HL-60/S4 (cell line): Measurements from ENCODE around the gene DCAF8L2.
"Not testable (repeated sequence)": the region's sequence is repeated elsewhere in the genome, so short reads cannot be mapped to it uniquely, and the experiment has no call there.

Source experiments
- in situ Hi-C: fragments of 300-500 bp; cut with MboI; formaldehyde crosslinking; loops from 2 replicates; pipeline ENCODE4 v1.14.3; 2022; ENCODE audit warnings: low sequenced_read_pairs

Gene DCAF8L2

DNA sequence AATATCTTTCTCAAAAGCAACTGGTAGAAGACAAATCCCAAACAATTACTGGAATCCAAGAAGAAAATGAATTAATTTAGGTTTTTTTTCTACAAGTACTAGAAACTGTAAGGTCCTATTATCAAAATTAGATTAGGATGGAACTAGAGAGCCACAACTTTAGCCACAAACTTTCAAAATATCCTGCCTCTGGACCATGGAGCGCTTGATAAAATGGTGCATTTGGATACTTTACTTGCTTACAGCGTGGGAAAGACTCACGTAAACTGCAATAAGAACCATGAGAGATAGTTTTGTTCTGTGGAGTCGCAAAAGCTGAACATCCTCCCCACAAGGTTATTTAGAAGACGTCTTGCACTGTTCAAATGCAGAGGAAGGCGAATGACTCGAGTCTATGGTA, at the start of gene DCAF8L2:
Gene DCAF8L2 (plus strand): TSS at position 301 of the 400 bp plus-strand sequence. CDS start 156,552 bp downstream, outside the sequence.
- in situ Hi-C loops, result no loop called here

DNA sequence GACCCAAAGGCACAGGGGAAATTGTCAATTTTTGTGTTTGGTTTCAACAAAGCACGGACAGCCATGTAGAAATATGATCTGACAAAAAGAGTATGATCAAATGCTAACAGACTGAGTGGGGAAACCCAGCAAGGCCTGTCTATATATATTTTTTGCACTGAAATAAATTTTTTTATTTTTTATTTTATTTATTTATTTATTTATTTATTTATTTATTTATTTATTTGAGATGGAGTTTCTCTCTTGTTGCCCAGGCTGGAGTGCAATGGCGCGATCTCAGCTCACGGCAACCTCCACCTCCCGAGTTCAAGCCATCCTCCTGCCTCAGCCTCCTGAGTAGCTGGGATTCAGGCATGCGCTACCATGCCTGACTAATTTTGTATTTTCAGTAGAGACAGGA, 49.0 kb upstream of the DCAF8L2 start:
- in situ Hi-C loops, result not testable (repeated sequence)

DNA sequence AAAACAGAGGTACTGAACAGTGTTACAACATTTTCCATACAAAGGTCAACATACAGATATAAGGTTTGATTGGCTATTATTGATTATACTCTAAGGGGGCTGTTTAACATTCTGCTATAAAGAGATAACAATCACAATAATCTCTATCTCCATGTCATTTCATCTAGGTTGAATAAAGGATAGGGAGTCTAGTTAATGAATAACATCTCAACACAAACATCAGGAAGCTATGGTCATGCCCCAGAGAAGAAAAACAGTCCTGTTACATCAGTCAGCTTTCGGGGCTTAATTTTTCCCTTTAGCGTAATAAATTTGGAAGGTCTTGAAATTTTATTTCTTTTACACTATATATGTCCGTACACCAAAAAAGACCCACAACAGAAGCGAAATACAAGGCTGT, 41.5 kb upstream of the DCAF8L2 start:
- in situ Hi-C loops, result no loop called here

DNA sequence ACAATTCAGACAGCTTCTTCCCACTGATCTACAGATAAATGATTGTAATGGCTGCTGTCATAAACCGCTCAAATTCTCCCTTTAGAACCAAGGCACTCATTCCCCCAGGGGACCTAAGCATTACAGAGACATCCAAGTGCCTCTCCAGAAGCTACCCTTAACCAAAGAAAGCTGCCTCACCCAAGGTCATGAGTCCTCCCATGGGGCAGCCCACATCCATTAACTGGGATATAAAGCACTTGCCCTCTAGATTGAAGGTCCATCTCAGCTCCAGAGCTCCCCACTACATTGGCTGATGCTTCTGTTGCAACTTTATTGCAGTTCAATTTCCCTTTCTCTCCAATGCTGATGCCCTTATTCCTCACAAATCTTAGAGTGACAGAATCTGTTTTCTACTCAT, 40.5 kb upstream of the DCAF8L2 start:
- in situ Hi-C loops, result no loop called here

DNA sequence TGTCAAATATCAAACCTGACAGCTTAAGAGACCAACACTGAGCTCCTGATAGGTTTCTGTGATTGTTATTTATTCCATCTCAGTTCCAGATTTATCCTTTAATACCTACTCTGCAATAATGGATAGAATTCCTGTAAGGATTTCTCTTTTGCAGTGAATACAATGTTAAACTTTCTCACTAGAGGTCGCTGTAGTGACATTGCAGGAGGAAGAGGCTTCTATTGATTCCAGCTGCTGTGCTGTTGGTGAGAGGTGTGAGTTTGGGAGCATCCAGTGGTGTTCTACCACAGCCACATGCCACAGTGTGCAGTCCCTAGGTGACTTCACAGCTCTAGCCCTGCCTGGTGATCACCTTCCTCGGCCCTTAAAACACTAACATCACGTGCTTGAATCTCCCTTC, 34.6 kb upstream of the DCAF8L2 start:
- in situ Hi-C loops, result no loop called here

DNA sequence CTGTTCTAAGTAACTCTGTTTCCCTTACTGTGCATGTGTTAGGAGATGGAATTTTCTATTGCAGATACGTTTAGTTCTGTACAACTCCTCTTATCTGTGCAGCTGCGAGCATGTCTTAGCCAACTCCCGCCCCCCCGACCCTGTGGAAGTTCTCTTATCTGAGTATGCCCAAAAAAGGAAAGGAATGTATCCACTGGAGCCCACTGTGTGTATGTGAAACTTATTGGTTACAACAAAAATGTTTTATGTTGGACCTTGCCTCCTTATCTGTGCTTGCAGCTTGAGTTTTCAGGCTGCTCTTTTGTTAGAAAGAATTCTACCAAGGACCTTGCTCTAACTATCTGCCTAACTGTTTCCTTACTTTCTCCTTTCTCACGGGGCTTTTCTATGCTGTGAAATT, 24.2 kb upstream of the DCAF8L2 start:
- in situ Hi-C loops, result no loop called here

DNA sequence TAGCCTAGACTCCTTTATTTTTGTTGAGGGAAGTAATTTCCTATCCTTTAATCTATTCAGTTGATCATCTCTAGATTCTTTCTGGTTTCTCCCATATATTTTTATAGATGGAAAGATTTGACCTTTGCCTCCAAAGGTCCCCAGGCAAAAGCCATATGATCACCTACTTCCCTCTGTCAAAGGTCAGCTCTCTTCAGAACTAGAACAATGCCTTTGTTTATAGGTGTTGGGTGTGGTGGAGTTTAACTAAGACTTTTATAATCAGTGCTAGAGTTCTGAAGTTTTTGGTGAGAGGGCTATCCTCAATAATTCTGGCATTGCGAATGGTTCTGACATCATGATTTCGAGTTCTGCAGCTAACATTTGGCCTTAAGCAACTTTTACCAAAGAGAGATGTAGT, 19.0 kb upstream of the DCAF8L2 start:
- in situ Hi-C loops, result no loop called here

DNA sequence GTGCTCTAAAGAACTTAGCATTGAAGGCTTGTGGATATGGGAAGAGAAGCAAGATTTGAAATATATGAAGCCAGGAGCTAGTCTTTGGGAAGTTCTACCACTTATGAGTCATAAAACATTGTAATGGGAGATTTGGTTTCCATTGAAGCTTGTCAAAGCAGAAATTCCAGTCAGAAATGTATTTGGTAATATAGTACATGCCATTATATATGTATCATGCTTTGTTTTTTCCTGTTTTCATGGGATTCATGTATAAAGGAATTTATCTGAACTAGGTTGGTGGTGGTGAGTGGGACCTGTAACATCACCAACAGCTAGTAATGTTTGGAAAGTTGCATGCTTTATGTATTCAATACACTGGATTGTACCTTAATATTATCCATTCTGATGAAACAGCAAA, 14.6 kb upstream of the DCAF8L2 start:
- in situ Hi-C loops, result no loop called here

DNA sequence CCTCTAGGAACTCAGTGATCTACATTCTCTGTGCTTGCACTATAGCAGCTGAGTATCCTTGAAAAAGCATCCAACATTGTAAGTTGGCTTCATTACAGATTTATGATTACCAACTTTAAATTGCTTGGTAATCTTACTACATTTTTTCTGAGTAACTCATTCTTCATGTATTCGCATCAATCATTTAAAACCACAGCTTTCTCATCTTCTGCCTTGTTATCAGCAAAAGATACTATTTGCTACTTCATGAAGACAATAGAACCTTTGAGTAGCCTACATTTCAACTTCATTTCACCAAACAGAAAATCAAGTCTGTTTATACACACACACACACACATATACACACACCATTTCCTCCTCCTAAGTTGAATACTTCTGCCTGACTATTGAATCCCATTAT, 6.2 kb upstream of the DCAF8L2 start:
- in situ Hi-C loops, result no loop called here

DNA sequence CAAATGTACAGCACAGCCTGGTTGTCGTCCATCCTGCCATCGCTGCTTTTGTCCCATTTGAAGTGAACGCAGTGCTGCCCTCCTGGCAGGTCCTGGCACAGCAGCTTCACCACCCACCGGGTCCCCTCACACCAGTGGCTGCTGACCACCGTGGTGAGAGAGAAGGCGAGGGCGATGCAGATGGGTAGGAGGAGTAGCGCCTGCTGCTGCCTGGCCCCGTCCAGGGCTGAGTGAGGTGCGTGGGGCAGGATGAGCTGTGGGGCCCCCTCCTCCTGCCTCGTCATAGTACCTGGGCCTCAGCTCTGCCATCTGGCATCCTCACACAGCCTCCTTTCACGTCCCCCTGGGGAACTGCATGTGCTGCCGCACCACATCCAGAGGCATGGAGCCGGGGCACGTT, 1.8 kb downstream of the DCAF8L2 start:
- in situ Hi-C loops, result no loop called here

DNA sequence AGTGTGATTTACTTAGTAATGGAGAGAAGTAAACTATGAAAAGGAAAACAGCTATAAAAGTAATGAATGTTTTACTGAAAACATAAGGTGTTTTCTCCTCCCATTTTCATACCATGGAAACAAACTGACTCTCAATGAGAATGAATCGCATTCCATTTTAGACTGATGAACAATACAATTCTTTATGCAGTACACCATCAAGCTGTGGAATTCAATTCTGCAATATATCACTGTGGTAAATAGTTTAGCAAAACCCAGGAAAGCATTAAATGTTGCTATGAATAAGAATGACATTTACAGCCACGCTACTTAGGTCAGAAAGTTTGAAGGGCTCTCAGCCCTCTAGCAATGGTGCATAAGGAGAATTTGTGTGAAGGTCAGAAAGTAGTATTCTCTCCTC, 7.4 kb downstream of the DCAF8L2 start:
- in situ Hi-C loops, result no loop called here

DNA sequence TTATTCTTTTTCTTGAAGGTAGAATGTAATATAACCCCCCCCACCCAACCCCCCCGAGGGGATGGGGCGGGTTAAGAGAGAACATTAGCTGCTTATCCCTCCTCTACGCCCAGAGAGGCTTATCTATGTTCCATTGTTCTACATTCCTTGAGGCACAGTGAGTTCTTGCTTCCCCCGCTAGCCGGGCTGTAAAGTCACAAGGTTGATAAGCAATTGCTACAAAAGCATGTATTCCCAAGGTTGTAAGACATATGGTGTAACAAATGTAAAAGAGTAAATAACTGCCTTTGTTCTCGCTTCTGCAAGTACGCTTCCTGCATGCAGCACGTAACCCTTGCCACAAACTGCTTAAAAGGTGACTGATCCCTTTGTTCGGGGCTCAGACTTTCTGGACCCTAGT, 8.2 kb downstream of the DCAF8L2 start:
- in situ Hi-C loops, result no loop called here

DNA sequence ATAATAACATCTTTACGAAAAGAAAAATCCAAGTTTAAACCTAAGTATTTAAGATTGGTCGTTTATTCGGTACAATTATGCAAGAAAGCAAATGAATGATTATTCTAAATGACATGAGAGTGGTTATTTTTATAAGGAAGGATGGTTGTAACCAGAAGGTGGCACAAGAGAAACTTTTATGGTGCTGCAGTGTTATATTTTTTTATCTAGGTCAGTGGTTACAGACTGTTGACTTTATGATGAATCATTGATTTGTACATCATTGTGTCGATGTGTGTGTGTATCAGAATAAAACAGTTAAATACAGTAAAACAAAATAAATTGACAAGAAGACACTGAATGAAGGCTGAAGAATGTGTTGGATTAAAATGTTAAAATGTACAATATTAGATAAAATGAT, 9.8 kb downstream of the DCAF8L2 start:
- in situ Hi-C loops, result no loop called here

DNA sequence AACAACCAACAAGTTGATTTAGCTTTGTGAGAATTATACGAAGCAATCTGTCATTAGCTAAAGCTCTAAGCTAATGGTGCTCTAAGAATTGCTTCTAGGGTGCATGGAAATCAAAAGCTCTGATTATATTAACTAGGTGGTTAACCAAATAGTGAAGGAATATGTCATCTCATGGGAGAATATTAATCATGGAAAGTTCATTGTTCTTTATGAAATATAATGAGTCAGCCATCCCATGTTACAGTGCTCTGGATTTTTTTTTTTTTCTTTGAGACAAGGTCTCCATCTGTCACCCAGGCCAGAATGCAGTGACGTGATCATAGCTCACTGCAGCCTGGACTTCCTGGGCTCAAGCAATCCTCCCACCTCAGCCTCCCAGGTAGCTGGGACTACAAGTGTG, 10.5 kb downstream of the DCAF8L2 start:
- in situ Hi-C loops, result no loop called here

DNA sequence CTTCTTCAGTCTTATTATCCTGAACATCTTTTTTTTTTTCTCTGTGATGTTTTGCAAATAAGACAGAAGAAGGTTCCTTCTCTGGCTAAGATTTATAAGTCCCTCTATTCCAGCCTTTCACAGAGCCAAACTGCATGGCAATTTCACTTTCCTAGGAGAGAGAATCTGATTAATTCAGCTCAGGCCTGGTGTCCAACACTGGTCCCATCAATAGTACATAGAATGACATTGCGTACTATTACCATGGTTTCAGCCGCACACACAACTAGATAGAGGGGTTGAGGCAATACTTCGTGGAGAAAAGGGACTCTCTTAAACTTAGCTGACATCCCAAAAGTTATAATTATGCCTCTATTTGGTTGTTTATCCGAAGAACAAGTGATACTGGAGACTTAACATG, 18.5 kb downstream of the DCAF8L2 start:
- in situ Hi-C loops, result no loop called here

DNA sequence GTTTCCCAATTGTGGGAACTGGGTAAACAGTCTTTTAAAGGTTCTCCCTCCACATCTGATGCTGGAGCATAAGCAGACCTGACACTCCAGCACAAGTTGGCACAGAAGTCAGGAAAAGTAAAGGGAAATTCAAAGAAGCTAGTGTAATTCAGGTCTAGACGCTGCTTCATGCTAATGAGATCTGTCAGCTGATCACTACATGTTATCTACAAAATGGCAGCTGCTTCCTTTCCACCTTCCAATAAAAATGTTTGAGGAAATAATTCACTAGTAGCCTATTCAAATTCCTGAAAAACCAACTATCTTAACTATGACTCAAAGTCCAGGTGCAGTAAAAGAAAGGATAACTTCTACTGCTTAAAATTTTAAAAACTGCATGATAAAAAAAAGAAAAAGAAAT, 29.3 kb downstream of the DCAF8L2 start:
- in situ Hi-C loops, result no loop called here

DNA sequence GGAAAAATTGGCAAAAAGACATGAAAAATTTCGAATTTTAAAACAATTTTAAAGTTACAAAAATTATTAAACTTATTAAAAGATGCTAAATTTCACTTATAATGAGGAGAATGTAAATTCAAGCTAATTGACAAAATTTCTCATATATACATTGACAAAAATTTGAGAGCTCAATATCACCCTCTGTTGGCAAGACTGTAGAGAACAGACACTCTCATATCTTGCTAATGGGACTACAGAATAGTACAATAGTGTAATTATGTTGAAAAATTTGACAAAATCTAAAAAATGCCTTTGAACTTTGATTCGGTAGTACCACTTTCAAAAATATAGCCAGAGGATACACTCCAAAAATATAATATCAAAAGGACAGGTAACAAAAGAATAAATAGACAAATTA, 29.8 kb downstream of the DCAF8L2 start:
- in situ Hi-C loops, result no loop called here

DNA sequence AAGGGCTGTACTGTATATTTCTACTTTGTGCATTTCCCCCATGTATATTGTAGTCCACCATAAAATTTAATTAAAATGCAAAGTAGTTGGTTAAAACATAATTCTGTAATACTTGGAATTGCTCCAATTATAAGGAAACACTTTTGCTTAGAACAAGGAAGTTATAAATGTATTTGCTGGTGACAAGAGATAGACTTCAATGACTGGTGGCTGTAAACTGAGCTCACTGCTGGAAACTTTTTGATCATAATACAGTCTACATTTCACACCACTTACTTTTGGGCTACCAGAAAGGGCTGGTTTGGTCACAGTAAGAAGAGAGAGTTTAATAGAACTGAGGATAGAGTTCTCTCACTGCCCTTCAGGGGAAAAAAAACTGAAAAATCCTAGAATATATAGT, 32.7 kb downstream of the DCAF8L2 start:
- in situ Hi-C loops, result no loop called here

DNA sequence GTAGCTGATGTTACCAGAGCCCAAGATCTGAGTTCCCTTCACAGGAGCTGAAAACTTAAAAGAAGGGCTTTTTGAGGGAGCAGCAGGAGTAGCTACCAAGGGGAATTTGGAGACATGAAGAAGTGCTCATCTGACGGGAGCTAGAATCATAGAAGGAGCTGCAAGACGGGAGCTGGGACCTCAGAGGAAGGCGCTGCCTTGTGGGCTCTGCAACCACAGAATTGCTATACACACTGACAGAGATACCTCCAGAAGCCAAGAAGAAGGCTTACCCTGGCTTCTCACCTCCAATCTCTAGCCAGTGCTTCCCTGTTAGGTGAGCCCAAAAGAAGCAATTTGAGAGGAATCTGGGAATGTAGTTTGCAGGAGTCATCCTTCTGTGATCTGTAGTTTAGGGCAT, 35.9 kb downstream of the DCAF8L2 start:
- in situ Hi-C loops, result no loop called here

DNA sequence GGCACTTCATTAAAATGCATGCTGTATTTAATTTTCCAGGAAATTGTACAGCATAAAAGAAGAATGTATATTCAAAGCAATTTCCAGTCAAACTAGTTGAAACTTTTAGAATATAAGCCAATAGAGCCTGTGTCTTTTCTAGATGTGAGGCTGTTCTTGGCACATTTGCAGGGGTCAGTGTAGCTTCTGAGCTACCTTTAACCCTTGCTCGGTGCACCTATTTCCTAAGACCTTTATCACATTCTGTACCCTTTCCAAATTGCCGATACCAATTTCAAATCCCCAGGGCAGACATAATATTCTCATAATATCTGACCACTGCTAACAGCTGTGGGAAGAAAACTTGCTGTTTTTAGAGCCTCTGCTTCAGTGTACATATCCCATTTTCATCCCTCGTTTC, 43.2 kb downstream of the DCAF8L2 start:
- in situ Hi-C loops, result no loop called here

DNA sequence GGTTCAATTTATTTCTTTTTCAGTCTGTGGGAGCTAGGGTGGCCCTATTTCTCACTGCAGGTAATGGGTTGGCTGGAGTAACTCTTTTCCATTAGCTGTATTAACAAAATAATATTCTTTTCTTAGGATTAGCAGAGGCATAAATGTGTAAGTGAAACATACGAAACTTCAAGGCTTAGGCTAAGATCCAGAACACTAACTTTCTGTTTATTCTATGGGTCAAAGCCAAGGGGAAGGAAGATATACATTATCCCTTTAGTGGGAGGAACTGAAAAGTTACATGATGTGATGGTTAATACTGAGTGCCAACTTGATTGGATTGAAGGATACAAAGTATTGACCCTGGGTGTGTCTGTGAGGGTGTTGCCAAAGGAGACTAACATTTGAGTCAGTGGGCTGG, 66.4 kb downstream of the DCAF8L2 start:
- in situ Hi-C loops, result no loop called here

DNA sequence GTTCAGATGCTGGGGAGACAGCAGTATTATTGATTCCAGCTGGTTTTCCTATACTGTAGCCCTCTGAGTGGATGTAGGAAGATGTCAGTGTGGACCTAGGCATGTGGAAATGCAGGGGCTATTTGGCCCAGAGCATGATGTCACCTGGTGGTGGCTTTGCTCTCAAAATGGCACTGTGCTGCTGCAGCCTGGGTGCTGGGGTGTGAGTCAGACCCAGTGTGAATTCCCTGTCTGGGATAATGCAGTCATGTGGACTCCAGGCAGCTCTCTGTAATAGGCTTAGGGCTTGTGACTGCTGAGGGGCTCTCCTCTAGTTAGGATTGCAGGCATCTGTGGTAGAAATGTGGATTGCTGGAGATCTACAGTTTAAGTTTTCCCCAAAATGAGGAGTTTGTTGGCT, 70.7 kb downstream of the DCAF8L2 start:
- in situ Hi-C loops, result no loop called here

DNA sequence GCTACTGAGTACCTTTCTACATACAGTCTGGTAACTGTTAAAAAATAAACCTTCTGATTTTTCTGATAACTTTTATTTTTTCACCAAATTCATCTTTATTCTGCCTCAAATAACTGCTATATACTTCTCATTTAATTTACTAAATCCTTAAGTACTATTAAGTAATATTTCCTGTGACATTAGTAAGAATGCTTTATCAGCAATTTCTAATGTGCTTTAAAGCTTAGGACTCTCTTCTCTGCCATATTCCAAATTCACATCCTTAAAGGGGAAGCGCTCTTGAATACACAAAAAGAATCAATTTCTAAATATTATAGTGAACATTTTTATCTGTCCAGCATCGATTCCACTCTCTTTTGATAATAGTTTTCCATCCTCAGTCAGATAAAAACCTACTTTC, 81.1 kb downstream of the DCAF8L2 start:
- in situ Hi-C loops, result no loop called here

DNA sequence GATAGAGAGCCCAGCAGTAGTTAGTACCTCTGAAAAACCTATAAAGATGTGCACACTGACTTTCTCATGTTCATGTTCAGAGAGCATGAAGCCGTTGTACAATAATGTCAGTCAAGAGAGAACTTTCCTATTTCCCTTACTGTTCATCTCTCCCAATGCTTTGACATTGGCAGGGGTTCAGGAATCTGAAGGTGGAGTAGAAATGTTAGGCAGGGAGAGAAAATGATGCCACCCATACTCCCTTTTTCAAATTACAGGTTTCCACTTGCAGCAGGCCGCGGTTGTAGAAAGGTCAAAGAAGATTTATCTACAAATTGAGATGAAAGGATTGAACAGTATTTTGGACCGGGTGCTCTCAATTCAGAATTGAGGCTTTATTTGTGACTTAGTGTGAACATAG, 84.3 kb downstream of the DCAF8L2 start:
- in situ Hi-C loops, result no loop called here
